ENCODE data around the gene ISL2.

Gene ISL2

DNA sequence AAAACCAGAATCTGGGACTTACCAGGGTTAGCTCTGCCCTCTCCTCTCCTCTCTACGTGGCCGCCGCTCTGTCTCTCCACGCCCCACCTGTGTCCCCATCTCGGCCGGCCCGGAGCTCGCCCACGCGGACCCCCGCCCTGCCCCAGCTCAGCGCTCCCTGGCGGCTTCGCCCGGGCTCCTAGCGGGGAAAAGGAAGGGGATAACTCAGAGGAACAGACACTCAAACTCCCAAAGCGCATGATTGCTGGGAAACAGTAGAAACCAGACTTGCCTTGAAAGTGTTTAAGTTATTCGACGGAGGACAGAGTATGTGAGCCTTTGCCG, 5.4 kb downstream of the ISL2 start:
- DNase-seq (ENCODE audit: low read depth, low spot score): no peak

DNA sequence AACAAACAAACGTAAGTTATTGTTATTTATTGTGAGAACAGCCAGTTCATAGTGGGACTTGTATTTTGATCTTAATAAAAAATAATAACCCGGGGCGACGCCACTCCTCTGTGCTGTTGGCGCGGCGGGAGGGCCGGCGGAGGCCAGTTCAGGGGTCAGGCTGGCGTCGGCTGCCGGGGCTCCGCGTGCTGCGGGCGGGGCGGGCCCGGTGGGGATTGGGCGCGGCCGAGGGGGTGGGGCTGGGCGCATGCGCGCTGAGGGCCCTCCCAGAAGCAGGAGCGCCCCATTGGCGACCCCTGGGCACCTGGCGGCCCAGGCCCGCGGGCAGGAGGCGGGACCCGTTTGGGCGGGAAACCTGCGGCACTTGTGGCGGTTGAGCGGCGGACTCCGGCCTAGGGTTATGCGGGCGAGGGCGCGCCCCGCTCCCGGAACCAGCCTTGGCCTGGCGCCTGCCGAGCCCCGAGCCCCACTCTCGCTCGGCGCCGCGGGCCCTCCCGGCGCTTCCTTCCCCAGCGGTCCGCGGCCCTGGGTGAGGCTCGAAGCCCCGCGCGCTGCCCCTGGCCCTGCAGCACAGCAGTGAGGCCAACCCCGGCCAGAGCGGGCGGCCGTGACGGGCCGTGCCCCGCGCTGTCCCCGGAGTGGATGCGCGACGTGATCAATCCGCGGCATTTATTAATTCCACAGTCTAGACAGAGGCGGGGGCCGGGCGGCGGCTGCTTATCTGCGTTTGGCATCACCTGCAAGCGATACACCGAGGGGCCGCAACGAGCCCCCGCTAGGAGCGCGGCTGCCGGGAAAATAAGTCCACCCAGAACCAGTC, 6.0 kb downstream of the ISL2 start:
- DNase-seq (ENCODE audit: low read depth, low spot score): no peak

DNA sequence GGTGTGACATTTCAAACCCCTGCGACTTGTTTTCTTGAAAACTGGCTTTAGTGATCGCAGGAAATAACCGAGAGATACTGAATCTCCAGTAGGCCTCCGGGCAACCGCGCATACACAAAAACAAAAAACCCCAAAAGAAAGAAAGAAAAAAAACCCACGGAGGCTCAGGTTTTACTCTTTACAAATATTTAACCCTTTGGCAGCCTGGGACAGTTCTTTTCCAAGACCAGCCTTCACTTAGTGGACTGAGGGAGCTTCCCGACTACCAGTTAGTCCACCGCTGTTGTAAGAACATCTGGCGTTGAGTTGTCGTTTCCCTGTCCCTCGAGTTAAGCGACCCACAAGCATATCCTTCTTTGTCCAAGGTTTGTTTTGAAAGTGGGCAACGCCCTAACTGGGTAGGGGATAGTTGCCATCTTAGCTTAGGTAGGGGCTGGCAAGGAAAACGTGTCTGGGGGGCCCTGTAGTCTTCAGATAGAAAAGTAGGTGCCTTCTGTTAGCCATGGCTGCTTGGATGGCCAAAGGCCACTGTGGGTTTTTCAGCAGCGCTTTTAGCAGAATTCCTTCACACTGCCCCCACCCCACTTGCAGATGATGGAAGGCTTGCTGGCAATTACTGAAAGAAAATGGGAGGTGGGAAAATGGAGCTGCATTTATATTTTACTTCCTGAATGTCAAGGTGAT, 6.9 kb downstream of the ISL2 start:
- no peak for DNase-seq (ENCODE audit: low read depth, low spot score)

- no peak for DNase-seq (ENCODE audit: low read depth, low spot score)
These were observed 8.5 kb downstream of the ISL2 start for GRCh38 chr15:76344893-76345582.

GRCh38 chr15:76345583-76345879, 9.0 kb downstream of the ISL2 start:
- DNase-seq (ENCODE audit: low read depth, low spot score): no peak

GRCh38 chr15:76345880-76346668, 9.5 kb downstream of the ISL2 start:
- peak; percentile 72 for DNase-seq (ENCODE audit: low read depth, low spot score)

DNA sequence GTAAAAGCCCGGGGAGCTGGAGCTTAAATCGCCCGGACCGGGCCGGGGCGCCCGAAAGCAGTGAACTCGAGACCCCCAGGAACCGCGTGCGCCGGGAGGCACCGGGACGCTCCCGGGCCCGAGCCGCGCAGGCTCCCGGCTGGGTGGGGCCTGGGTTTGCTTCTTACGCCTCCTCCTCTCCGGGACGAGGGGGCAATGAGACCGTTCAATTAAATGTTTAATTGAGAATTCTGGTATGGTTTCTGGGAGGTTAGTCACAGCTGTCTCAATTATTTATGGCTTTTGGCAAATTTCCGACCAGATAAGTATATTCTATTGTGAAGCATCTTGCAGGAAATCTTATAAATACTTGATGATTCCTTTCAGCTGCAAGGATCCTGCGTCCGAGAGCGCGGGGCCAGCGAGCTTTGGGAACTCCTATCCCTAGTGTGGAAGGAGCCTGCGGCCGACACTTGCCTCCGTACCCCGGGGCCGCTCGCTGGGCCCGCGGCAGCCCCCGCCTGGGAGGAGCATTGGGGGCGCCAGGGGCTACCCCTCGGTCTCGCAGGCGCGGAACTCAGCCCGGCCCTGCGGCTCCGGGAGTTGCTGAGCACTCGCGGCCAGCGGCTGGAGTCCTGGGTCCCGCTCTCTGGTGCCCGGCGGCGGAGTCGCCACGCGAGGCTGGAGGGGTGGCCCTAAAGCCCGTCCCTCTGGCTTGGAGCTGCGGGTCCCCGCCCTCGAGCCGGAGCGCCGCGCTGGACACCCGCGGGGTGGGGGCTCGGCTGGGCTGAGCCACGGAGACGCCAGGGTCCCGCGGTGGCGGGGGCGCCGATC, 10.3 kb downstream of the ISL2 start:
- no peak for DNase-seq (ENCODE audit: low read depth, low spot score)

DNA sequence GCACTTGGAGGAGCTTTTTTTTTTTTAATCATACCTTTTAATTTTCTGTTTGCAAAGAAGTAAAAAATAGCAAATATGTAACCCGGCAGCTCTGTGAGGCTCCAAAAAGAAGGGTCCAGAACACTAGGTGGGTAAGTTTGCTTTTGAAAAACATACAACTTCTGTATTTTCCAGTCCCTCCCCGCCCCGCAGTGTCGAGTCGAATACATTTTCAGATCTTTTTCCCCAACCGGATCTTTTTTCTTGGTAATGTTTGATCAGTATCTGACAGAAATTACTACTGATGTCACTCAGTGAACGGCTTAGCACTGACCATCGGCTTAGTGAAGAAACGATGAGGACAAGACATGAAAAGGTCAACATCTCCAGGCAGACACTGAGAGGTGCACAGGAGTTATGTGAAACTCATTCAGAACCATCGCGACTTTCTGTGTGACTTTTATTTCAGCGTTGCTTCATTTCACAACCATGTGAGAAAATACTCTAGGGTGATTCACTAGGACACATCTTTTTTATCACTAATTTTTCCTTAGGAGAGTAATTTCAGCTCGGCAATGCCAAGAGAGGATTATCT, 11.0 kb downstream of the ISL2 start:
- DNase-seq (ENCODE audit: low read depth, low spot score): no peak

GRCh38 chr15:76349301-76350070, 12.9 kb downstream of the ISL2 start:
- no peak for DNase-seq (ENCODE audit: low read depth, low spot score)

DNA sequence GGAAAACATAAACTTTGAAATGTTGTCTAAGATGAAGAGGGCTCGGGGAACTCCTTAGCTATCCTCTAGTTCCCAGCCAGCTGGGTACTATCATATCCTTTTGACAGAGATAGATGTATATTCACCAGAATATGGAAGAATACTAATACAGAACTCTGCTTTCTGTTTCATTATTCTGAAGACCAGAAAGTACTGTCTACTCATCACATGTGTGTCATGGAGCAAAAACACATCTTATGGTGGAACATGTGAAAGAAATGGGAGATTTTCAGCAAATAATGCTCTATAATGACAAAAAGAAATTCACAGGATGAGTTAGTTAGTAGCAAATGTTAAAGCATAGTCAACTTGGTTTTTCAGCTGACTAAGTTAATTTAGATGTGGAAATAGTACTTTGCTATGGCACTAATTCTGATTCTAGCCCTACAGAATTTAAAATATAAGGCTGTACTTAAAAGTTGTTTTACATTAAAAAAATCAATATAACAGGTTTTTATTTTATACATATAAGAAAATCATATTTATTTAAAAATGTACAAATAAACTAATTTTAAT, 16.5 kb downstream of the ISL2 start:
- no peak for DNase-seq (ENCODE audit: low read depth, low spot score)

- DNase-seq (ENCODE audit: low read depth, low spot score): no peak
These were observed 17.3 kb downstream of the ISL2 start for GRCh38 chr15:76353903-76354302.

- no peak for DNase-seq (ENCODE audit: low read depth, low spot score)
These were observed 18.4 kb downstream of the ISL2 start for GRCh38 chr15:76354823-76355440.

DNA sequence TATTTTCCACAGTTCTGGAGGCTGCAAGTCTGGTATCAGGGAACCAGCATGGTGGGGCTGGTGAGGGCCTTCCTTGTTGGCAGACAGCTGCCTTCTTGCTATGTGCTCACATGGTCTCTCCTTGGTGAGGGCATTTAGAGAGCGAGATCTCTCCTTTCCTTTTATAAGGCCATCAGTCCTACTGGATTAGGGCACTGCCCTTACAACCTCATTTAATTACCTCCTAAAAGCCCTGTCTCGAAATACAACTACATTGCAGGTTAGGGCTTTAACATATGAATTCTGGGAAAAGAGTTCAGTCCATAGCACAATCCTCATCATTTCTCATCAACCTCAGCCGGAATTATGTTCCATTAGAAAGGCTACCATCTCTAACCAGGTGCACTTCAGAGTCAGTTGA, 21.9 kb downstream of the ISL2 start:
- DNase-seq (ENCODE audit: low read depth, low spot score): no peak

DNA sequence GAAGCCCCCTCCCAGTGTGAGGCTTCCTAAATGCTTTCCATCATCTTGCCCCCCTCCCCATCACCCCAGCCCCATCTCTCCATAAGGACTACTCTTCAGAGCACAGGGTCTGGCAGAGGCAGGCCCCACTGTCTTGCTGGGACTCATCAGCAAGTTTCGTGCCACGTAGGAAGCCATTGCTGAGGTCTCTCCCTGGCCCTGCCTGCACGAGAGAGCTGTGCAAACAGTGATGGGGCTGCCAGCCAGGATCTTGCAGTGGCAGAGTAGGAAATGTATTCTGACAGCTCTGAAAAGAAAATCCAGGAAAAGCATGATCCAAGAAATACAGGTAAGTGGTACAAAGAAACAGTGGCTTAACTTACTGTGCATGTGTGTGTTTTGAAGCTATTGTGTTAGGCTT, 22.6 kb downstream of the ISL2 start:
- no peak for DNase-seq (ENCODE audit: low read depth, low spot score)

- no peak for DNase-seq (ENCODE audit: low read depth, low spot score)
These were observed 23.8 kb downstream of the ISL2 start for GRCh38 chr15:76360416-76360815.

DNA sequence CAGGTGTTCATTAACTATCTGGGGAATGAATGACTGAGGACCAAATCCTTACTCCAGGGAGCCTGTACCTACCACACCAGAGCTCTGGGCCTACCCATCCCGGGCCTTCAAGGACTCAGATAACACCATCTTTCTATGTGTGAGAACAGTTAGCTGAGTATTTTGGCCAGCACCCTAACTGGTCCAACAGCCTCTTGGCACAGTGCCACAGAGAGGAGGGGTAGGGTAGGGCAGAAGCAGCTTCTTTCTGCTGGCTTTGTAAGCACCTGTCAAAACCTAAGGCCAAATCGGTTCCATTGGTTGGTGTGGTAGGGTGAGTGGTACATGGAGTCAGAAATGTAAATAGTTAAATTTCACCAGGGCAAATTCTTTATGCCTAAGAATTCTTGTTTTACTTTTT, 26.7 kb downstream of the ISL2 start:
- no peak for DNase-seq (ENCODE audit: low read depth, low spot score)

DNA sequence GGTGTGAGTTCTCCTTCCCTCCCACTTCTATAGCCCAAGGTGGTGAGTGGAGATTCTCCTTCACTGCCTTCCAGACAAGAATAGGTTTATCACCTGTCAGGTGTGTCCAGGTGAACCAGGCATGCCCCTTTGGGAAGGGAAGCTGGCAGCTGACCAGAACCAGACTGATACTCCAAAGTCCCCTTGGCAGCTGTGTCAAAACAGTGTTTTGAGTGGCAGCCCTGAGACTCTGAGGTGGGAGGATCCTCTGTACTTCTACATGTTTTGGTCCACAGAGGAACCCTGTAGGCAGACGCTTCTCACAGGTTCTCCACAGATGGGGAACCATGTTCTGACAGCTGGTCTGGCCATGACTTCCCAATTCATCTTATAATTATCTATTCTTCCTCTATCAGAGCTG, 30.1 kb downstream of the ISL2 start:
- DNase-seq (ENCODE audit: low read depth, low spot score): no peak

GRCh38 chr15:76368122-76368621, 31.6 kb downstream of the ISL2 start:
- DNase-seq (ENCODE audit: low read depth, low spot score): no peak

GRCh38 chr15:76376029-76376428, 39.5 kb downstream of the ISL2 start:
- DNase-seq (ENCODE audit: low read depth, low spot score): peak; percentile 23
